HepG2 (cell line): ENCODE data around the gene EFCAB8. TPM values are rescaled to one million over a fixed set of nuclear protein-coding genes. Genes with fewer than 3 reads are reported as not detected.
A peak's percentile ranks its signal among the peaks of the same experiment; 100 is the strongest.

Experiments
- ATAC-seq: fragments of 200-7000 bp; cut with Tn5 transposase; 3 replicates; pipeline ENCODE4 v1.9.1; 2020; ENCODE audit warnings: mild to moderate bottlenecking, moderate library complexity
- BruUV-seq: library from RNA; stranded (reverse); fragments of 400-500 nt; replicated peaks from 2 replicates; lab custom pipeline; 2021; lab: Mats Ljungman, UMichigan
- CTCF ChIA-PET: fragments of 300-600 bp; formaldehyde crosslinking; extraction: SDS; loops from one replicate; lab custom pipeline; 2021; ENCODE audit warnings: low total read pairs, inconsistent platforms, low intra/inter-chr PET ratio; lab: Yijun Ruan, JAX
- POLR2A ChIA-PET: fragments of 350-600 bp; sonication (Branson Sonifier 250); formaldehyde crosslinking; loops from one replicate; lab custom pipeline; 2020; ENCODE audit warnings: antibody characterized with exemption, inconsistent platforms; lab: Yijun Ruan, JAX
- DNase-seq: peaks from one replicate; pipeline ENCODE4 v3.0.0-alpha.2; 2015; ENCODE audit warnings: low spot score
- FAIRE-seq: peaks from 3 replicates; lab custom pipeline; 2011; peaks lifted over from hg19 to GRCh38; lab: Jason Lieb, UNC
- H2AFZ ChIP-seq: one replicate; pipeline ENCODE4 v1.6.1; 2011; ENCODE audit warnings: low read length, inconsistent platforms
- H3K27ac ChIP-seq: fragments of 300-600 bp; 3 replicates; pipeline ENCODE4 v1.8.0; 2011; ENCODE audit warnings: mixed run types, mild to moderate bottlenecking, mixed read lengths, low read length, inconsistent platforms; ENCODE audit not compliant: insufficient read depth; ENCODE audit errors: extremely low read length
- H3K27me3 ChIP-seq, 2 experiments: fragments of 200-600 bp in 1 of 2; 2 replicates in 1 of 2; 3 replicates in 1 of 2; pipeline versions ENCODE4 v1.6.0 to v1.8.0; 2011; ENCODE audit warnings: low read length in 2 of 2, mild to moderate bottlenecking in 2 of 2, moderate library complexity in 2 of 2, inconsistent platforms in 1 of 2; ENCODE audit not compliant: insufficient read depth in 2 of 2, control insufficient read depth in 1 of 2
- H3K36me3 ChIP-seq, 2 experiments: fragments of 200-600 bp in 1 of 2; replicated peaks in 1 of 2; 2 replicates in 1 of 2; 3 replicates in 1 of 2; pipeline versions ENCODE4 v1.5.1 to v1.8.0; 2011; ENCODE audit warnings: low read length in 2 of 2, inconsistent platforms in 1 of 2; ENCODE audit not compliant: insufficient read depth in 2 of 2, control insufficient read depth in 1 of 2
- H3K4me1 ChIP-seq: 2 replicates; pipeline ENCODE4 v1.5.1; 2012; ENCODE audit warnings: low read length, inconsistent platforms; ENCODE audit not compliant: insufficient read depth
- H3K4me2 ChIP-seq: 2 replicates; pipeline ENCODE4 v1.6.0; 2011; ENCODE audit warnings: low read depth, low read length, inconsistent platforms
- H3K4me3 ChIP-seq, 3 experiments: fragments of 200-600 bp in 1 of 3; sonication (generic), shearing (Covaris generic) in 1 of 3; replicated peaks in 1 of 3; 2 replicates each; pipeline ENCODE4 v1.5.1; 2011 to 2016; ENCODE audit warnings: low read length in 3 of 3, inconsistent platforms in 2 of 3, low read depth in 2 of 3, mild to moderate bottlenecking in 2 of 3, control low read depth in 1 of 3, mixed read lengths in 1 of 3; ENCODE audit not compliant: insufficient read depth in 1 of 3
- H3K79me2 ChIP-seq: one replicate; pipeline ENCODE4 v1.6.1; 2011; ENCODE audit warnings: low read length, inconsistent platforms; ENCODE audit not compliant: insufficient read depth
- H3K9ac ChIP-seq: 2 replicates; pipeline ENCODE4 v1.6.0; 2011; ENCODE audit warnings: mild to moderate bottlenecking, low read depth, low read length, inconsistent platforms; ENCODE audit not compliant: insufficient read depth
- H3K9me3 ChIP-seq: 2 replicates; pipeline ENCODE4 v1.5.1; 2012; ENCODE audit warnings: mild to moderate bottlenecking, low read length
- H4K20me1 ChIP-seq: 2 replicates; pipeline ENCODE4 v1.6.0; 2011; ENCODE audit warnings: inconsistent platforms, mild to moderate bottlenecking, low read length, moderate library complexity; ENCODE audit not compliant: insufficient read depth
- ARHGAP35 ChIP-seq: sonication (generic); formaldehyde crosslinking; IDR thresholded peaks from 2 replicates; pipeline ENCODE4 v1.9.0; 2022; ENCODE audit warnings: mild to moderate bottlenecking, inconsistent platforms, moderate library complexity, missing genetic modification reagents, borderline replicate concordance
- ATF7-NPFF ChIP-seq: sonication (generic); formaldehyde crosslinking; IDR thresholded peaks from 2 replicates; pipeline ENCODE4 v1.8.1; 2023; ENCODE audit warnings: mild to moderate bottlenecking, low read depth, missing genetic modification reagents, moderate library complexity
- CHD4 ChIP-seq: fragments of 200-600 bp; sonication (generic); IDR thresholded peaks from 2 replicates; pipeline ENCODE4 v1.7.0; 2017; ENCODE audit warnings: mild to moderate bottlenecking, low read length, borderline replicate concordance
- ERF ChIP-seq: IDR thresholded peaks from 2 replicates; pipeline ENCODE4 v1.6.1; 2018; ENCODE audit warnings: missing biosample characterization, missing genetic modification reagents
- KLF12 ChIP-seq: sonication (generic); formaldehyde crosslinking; IDR thresholded peaks from 2 replicates; pipeline ENCODE4 v1.4.0; 2020; ENCODE audit warnings: missing genetic modification reagents, borderline replicate concordance
- ZNF607 ChIP-seq: sonication (generic); formaldehyde crosslinking; IDR thresholded peaks from 2 replicates; pipeline ENCODE4 v1.5.1; 2020; ENCODE audit warnings: missing genetic modification reagents, mild to moderate bottlenecking, borderline replicate concordance
- ZNF629 ChIP-seq: sonication (generic); formaldehyde crosslinking; conservative IDR thresholded peaks from 2 replicates; pipeline ENCODE4 v1.5.0; 2020; ENCODE audit warnings: missing genetic modification reagents
- ZNF687 ChIP-seq: sonication (generic); formaldehyde crosslinking; IDR thresholded peaks from 2 replicates; pipeline ENCODE4 v1.5.1; 2020; ENCODE audit warnings: mild to moderate bottlenecking, missing genetic modification reagents, moderate library complexity
- ZNF749 ChIP-seq: sonication (generic); formaldehyde crosslinking; IDR thresholded peaks from 2 replicates; pipeline ENCODE4 v1.8.0; 2022; ENCODE audit warnings: mild to moderate bottlenecking, missing genetic modification reagents, moderate library complexity, borderline replicate concordance
- WGBS: methylation state at CpG from one replicate; pipeline ENCODE4 v1.1.6; 2017; ENCODE audit warnings: low lambda C conversion rate; 5-methylcytosine and 5-hydroxymethylcytosine counted together
- in situ Hi-C: cut with HindIII; loops from 2 replicates; pipeline ENCODE4 v1.10.0; 2017; ENCODE audit warnings: low pct_unique_long_range_greater_than_20kb; ENCODE audit not compliant: extremely low pct_ligation_motif_present
- intact Hi-C: fragments of 100-400 bp; cut with micrococcal nuclease; formaldehyde crosslinking; loops from one replicate; pipeline ENCODE4 v1.10.0; 2022; ENCODE audit not compliant: unreplicated experiment
- polyA plus RNA-seq, 8 experiments: library from polyadenylated mRNA; depleted of rRNA in 3 of 8; stranded (reverse) in 7 of 8; unstranded in 1 of 8; fragments of >200 nt; fragmentation: Illumina TruSeq in 4 of 8; extraction: Trizol in 4 of 8; gene quantifications; 2 replicates each; pipeline versions ENCODE4 v1.2.1 to v1.2.3, GENCODE V29; 2011 to 2016; ENCODE audit warnings: low read depth in 4 of 8, missing spikeins in 1 of 8, mixed read lengths in 1 of 8; ENCODE audit not compliant: insufficient read depth in 1 of 8
- total RNA-seq, 5 experiments: library from RNA; depleted of rRNA; stranded (reverse); fragments of >200 nt; fragmentation: Illumina TruSeq; extraction: Trizol; gene quantifications; 2 replicates each; pipeline ENCODE4 v1.2.3, GENCODE V29; 2016; ENCODE audit warnings: low read depth in 1 of 5

The EFCAB8 gene
- total and polyA plus RNA-seq, 2 of the 13 experiments (the other 11 are each of a cell fraction or from before 2014, with no cell fraction given) = 0.15 to 0.22 TPM

GRCh38 chr20:32973077-32973717 is 114.5 kb downstream of the EFCAB8 start:
- CTCF ChIA-PET = no interaction called here
- POLR2A ChIA-PET = no interaction called here
- Histone ChIP-seq H3K9ac (no peak overlapping the region), H4K20me1 (no peaks in the 10 kb centered on the region), H3K4me1 (peaks cover 68% of the 10 kb centered on the region), H3K9me3 (no peaks in the 10 kb centered on the region), H3K4me2 (no peak overlapping the region), H3K4me3 (no peak overlapping the region), H3K79me2 (no peaks in the 10 kb centered on the region), H3K36me3 (no peaks in the 10 kb centered on the region), H3K27ac (no peak overlapping the region), H3K27me3 (peaks cover 3 to 24% of the 10 kb centered on the region in 2 experiments; a peak in 4 of 5 replicates), H2AFZ (no peak overlapping the region)
- DNase-seq (no peak), FAIRE-seq (no peak), ATAC-seq (no peak)
- 75% methylated on average over 10 of the region's 10 CpGs for WGBS
- intact Hi-C loops = no loop called here
- TF ChIP-seq ZNF749 (0 out of 2 replicates have a peak, but pooled peaks have one; percentile 49), ERF (CRISPR knock-in tag) (no peak), KLF12 (CRISPR knock-in tag) (no peak), ATF7-NPFF (CRISPR knock-in tag) (no peak), ZNF629 (peak; percentile 91), ZNF607 (0 out of 2 replicates have a peak, but pooled peaks have one; percentile 12), CHD4 (peak; percentile 99; the same call in 1 of the 2 replicates), ARHGAP35 (CRISPR knock-in tag) (no peak), ZNF687 (CRISPR knock-in tag) (0 out of 2 replicates have a peak, but pooled peaks have one; percentile 18)
- in situ Hi-C loops = no loop called here
- BruUV-seq = no TSS peak
